ENCODE measurements around the gene DOCK3. TPM values are rescaled to one million over a fixed set of nuclear protein-coding genes. Genes with fewer than 3 reads are reported as not detected.

Gene DOCK3
- total and polyA plus RNA-seq, 2 donors (not counting 3 experiments of a cell fraction or from before 2014, with no cell fraction given) = 0.08 to 0.13 TPM

DNA sequence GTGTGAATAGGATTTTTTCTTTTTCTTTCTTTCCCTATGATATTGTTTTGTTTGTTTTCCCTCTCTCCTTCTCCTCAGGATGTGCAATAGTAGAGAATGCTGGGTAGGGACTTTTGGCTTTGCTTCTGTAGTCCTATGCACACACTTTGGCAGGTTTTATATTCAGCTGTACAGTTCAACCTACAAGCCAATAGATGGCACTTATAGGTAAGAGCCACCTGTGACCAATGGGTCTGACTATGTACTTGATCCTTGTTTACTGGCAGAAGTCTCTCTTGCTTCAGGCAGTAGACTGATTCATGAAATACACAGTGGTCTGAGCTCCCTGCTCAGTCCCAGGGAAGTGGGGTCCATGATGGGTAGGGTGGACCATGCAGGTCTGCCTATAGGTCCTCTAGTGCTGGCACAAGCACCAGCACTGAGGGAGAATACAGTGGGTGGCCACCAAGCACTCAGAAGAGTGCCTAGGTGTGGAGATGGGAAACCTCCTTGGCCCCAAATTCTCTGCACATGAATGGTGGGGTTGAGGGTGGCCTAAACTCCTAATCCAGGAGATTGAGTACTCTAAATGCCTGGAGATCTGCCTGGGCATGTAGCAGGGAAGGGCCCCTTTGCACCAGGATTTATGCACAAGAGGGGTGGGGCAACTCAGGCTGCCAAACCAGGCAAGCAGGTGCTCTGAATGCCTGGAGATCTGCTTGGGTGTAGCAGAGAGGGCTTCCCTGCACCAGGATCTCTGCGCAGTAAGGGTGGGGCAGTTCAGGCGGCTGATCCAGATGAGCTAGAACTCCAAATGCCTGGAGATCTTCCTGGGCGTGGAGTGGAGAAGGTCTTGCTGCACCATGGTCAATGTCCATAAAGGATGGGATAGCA is 176.1 kb downstream of the DOCK3 start:
- no peak overlapping the region for H3K4me3 ChIP-seq (replicated peaks in 1 of 3; ENCODE audit: insufficient read depth in 1 of 3, low read depth in 1 of 3, low read length in 3 of 3)
- POLR2A ChIA-PET = no interaction called here

More for the DNA sequence above, 176.1 kb downstream of the DOCK3 start:
- no peak overlapping the region for H3K9ac ChIP-seq (replicated peaks; ENCODE audit: extremely low read depth, insufficient read depth, low read length)
- CTCF ChIA-PET = no interaction called here
- intact Hi-C loops (cut with micrococcal nuclease) = no loop called here
- H3K27ac ChIP-seq (ENCODE audit: insufficient read depth, low read depth, low read length) = no peak overlapping the region
- H3K9me3 ChIP-seq (replicated peaks; ENCODE audit: control insufficient read depth, insufficient read depth, low read length) = no peaks in the 10 kb centered on the region
- FAIRE-seq (no peak), DNase-seq (ENCODE audit: low read depth, low spot score) (no peak)
- no TSS peak for BruUV-seq (replicated peaks)
- H3K27me3 ChIP-seq (ENCODE audit: control insufficient read depth in 2 of 2, insufficient read depth in 2 of 2, low read length in 2 of 2) = no peaks in the 10 kb centered on the region
- H3K9me1 ChIP-seq (replicated peaks; ENCODE audit: control insufficient read depth, extremely low read depth, insufficient read depth, low read length) = no peaks in the 10 kb centered on the region
- dilution Hi-C loops (cut with MboI; ENCODE audit: extremely low pct_ligation_motif_present, low sequenced_read_pairs) = no loop called here
- no peaks in the 10 kb centered on the region for H4K20me1 ChIP-seq (replicated peaks; ENCODE audit: control insufficient read depth, extremely low read depth, insufficient read depth, low read length)
- H3K79me2 ChIP-seq (ENCODE audit: control insufficient read depth, insufficient read depth, low read length) = no peaks in the 10 kb centered on the region
- no peaks in the 10 kb centered on the region for H3K4me1 ChIP-seq (ENCODE audit: control insufficient read depth, extremely low read depth, insufficient read depth, low read length)
- H2AFZ ChIP-seq (ENCODE audit: low read depth, low read length) = no peak overlapping the region
- H3K36me3 ChIP-seq (ENCODE audit: control insufficient read depth in 2 of 2, extremely low read depth in 1 of 2, insufficient read depth in 2 of 2, low read length in 2 of 2) = no peaks in the 10 kb centered on the region
- no peak for TF ChIP-seq MYC (IDR thresholded peaks at IDR 0.05; ENCODE audit: low read depth, low read length)
- TF ChIP-seq EZH2 (IDR thresholded peaks at IDR 0.05; ENCODE audit: borderline replicate concordance, low read depth, low read length, severe bottlenecking) = no peak
- no peak for TF ChIP-seq GATA2 (IDR thresholded peaks at IDR 0.05; ENCODE audit: insufficient read depth, insufficient read length, low read depth, low read length)
- no peak for TF ChIP-seq POLR2A (IDR thresholded peaks at IDR 0.05; ENCODE audit: low read depth, low read length)
- no peak for TF ChIP-seq POLR2AphosphoS5 (IDR thresholded peaks at IDR 0.05; ENCODE audit: insufficient read depth, low read depth, low read length)
- no peak for TF ChIP-seq FOS (IDR thresholded peaks at IDR 0.05; ENCODE audit: borderline replicate concordance, insufficient read depth, low read length)
- TF ChIP-seq, protein P1, sequence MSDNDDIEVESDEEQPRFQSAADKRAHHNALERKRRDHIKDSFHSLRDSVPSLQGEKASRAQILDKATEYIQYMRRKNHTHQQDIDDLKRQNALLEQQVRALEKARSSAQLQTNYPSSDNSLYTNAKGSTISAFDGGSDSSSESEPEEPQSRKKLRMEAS (IDR thresholded peaks at IDR 0.05; ENCODE audit: insufficient read depth, insufficient read length) = no peak
- no peak for TF ChIP-seq CTCF (IDR thresholded peaks at IDR 0.05; ENCODE audit: extremely low read depth in 1 of 2, insufficient read depth in 1 of 2, low read depth in 1 of 2, low read length in 2 of 2)
- no peak for TF ChIP-seq JUN (IDR thresholded peaks at IDR 0.05; ENCODE audit: borderline replicate concordance, insufficient read depth, insufficient read length, low read depth)
- no peak overlapping the region for H3K4me2 ChIP-seq (ENCODE audit: insufficient read depth, low read length)

Measured in endothelial cell of umbilical vein (primary cell).